ENCODE data around the gene VPS13D. TPM values are rescaled to one million over a fixed set of nuclear protein-coding genes. Genes with fewer than 3 reads are reported as not detected.

Gene VPS13D
- total RNA-seq, 1 experiment from 2014 or later = 20.2 TPM

DNA sequence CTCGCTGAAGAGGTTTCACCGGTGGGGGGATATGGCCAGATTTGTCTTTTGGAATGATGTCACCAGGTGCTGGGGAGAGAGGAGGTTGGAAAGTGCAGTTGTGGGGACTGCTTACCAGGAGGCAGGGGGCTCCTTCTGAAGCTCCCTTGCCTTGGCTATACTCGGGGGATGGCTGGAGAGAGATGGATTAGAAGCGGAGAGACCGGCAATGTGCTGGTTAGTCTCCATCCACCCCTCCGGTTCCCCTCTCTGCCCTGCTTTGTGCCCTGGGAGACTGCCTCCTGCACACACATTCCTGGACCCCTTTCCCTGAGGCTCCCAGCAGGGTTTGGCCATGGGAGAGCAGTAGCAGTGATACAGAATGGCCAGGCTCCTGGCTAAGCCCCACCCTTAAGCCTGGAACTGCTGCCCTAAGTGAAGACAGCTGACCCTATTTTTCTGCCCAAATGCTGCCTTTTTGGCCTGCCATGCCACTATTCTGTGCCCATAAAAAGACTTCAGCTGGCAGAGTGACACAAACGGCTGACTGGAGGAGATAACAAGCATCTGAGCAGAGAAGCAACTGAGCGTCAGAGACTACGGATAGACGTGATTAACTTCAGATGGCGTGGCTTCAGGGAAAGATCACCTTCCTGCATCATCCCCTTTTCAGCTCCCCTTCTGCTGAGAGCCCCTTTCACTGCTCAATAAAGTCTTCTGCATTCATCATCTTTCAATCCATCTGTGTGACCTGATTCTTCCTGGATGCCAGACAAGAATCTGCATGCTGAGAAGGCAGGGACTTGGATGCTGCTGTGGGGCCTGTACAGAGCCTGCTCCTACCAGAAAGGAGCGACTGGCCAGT is 14.5 kb upstream of the VPS13D start:
- WGBS (ENCODE audit: extremely low coverage, insufficient read length, low lambda C conversion rate) = no CpG with 5 or more reads among the region's 12 CpGs

More for the DNA sequence above, 14.5 kb upstream of the VPS13D start:
- Mint-ChIP-seq H3K9me3 (peaks cover 12 to 15% of the 10 kb centered on the region in 2 experiments; a peak in 3 of 5 replicates), H3K4me1 (no peaks in the 10 kb centered on the region), H3K36me3 (ENCODE audit: insufficient read depth in 1 of 3, low read depth in 3 of 3) (no peaks in the 10 kb centered on the region), H3K4me3 (no peak overlapping the region), H3K27ac (no peak overlapping the region), H3K27me3 (ENCODE audit: low read depth) (peaks cover 12% of the 10 kb centered on the region)
- Histone ChIP-seq H3K9me3 (ENCODE audit: control insufficient read depth, low read depth, low read length) (no peaks in the 10 kb centered on the region), H3K79me2 (ENCODE audit: insufficient read depth, low read length) (no peaks in the 10 kb centered on the region), H4K91ac (ENCODE audit: insufficient read length, low read depth, low read length) (no peak overlapping the region), H3K56ac (ENCODE audit: insufficient read length, low read depth, low read length) (no peak overlapping the region), H3K27ac (ENCODE audit: insufficient read length, low read depth, low read length) (no peak overlapping the region), H3K79me1 (ENCODE audit: insufficient read depth, low read depth, low read length, poor library complexity, severe bottlenecking) (no peaks in the 10 kb centered on the region), H4K8ac (replicated peaks; ENCODE audit: insufficient read length, low read depth, low read length) (no peak overlapping the region), H2BK12ac (ENCODE audit: insufficient read length, low read depth, low read length) (no peak overlapping the region), H2AK5ac (ENCODE audit: insufficient read length, low read length) (no peak overlapping the region), H3K4ac (ENCODE audit: low read depth, low read length) (no peak overlapping the region), H3K18ac (ENCODE audit: insufficient read length, low read depth, low read length) (no peak overlapping the region), H2BK5ac (ENCODE audit: insufficient read length, low read length) (no peak overlapping the region), H3K9ac (ENCODE audit: extremely low read depth, insufficient read length, low read length) (no peak overlapping the region), H3K23me2 (ENCODE audit: insufficient read length, low read depth, low read length, poor library complexity, severe bottlenecking) (no peaks in the 10 kb centered on the region), H2BK120ac (ENCODE audit: low read depth, low read length, poor library complexity, severe bottlenecking) (no peak overlapping the region), H3K14ac (ENCODE audit: insufficient read depth, low read length) (no peak overlapping the region), H3K4me2 (ENCODE audit: insufficient read depth, insufficient read length, low read length) (no peak overlapping the region), H2BK15ac (ENCODE audit: low read depth, low read length) (no peak overlapping the region), H3T11ph (ENCODE audit: low read length) (no peak overlapping the region), H4K5ac (ENCODE audit: insufficient read length, low read depth, low read length) (no peak overlapping the region), H2AFZ (ENCODE audit: low read length) (no peak overlapping the region), H3K27me3 (ENCODE audit: insufficient read depth, low read length) (no peaks in the 10 kb centered on the region), H3K23ac (ENCODE audit: insufficient read length, low read depth, low read length) (no peak overlapping the region), H3K4me1 (ENCODE audit: insufficient read depth, low read length) (no peaks in the 10 kb centered on the region), H2BK20ac (ENCODE audit: low read depth, low read length, poor library complexity, severe bottlenecking) (no peak overlapping the region), H4K20me1 (ENCODE audit: control insufficient read depth, insufficient read depth, insufficient read length) (no peaks in the 10 kb centered on the region)
- TF ChIP-seq, protein P1, sequence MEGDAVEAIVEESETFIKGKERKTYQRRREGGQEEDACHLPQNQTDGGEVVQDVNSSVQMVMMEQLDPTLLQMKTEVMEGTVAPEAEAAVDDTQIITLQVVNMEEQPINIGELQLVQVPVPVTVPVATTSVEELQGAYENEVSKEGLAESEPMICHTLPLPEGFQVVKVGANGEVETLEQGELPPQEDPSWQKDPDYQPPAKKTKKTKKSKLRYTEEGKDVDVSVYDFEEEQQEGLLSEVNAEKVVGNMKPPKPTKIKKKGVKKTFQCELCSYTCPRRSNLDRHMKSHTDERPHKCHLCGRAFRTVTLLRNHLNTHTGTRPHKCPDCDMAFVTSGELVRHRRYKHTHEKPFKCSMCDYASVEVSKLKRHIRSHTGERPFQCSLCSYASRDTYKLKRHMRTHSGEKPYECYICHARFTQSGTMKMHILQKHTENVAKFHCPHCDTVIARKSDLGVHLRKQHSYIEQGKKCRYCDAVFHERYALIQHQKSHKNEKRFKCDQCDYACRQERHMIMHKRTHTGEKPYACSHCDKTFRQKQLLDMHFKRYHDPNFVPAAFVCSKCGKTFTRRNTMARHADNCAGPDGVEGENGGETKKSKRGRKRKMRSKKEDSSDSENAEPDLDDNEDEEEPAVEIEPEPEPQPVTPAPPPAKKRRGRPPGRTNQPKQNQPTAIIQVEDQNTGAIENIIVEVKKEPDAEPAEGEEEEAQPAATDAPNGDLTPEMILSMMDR (conservative IDR thresholded peaks at IDR 0.05) = no peak
- DNase-seq = no peak

Data from H9 (cell line).